Stomach (tissue), 9 donors: ENCODE results near the gene DNAH17. TPM values are rescaled to one million over a fixed set of nuclear protein-coding genes. Genes with fewer than 3 reads are reported as not detected.

Experiments
- DNase-seq, 2 donors: peaks; one replicate each; pipeline versions ENCODE4 v3.0.0 to v3.0.0-alpha.2; 2013 to 2019
- H3K27ac ChIP-seq, 5 donors: fragments of 200-600 bp in 4 of 5; sonication (generic) in 4 of 5; one replicate each; pipeline ENCODE4 v1.5.1; 2013 to 2019; ENCODE audit warnings: mild to moderate bottlenecking in 1 of 5, moderate library complexity in 1 of 5
- H3K27me3 ChIP-seq, 3 donors: fragments of 200-600 bp; sonication (generic); one replicate each; pipeline ENCODE4 v1.5.1; 2017 to 2019; ENCODE audit warnings: mixed run types in 1 of 3
- H3K36me3 ChIP-seq, 4 donors: fragments of 200-600 bp; sonication (generic); 1 replicate in 3 of 4; 2 replicates in 1 of 4; pipeline ENCODE4 v1.5.1; 2016 to 2019
- H3K4me1 ChIP-seq, 4 donors: fragments of 200-600 bp; sonication (generic); one replicate each; pipeline ENCODE4 v1.5.1; 2016 to 2019
- H3K4me3 ChIP-seq, 4 donors: fragments of 200-600 bp; sonication (generic) in 3 of 4; one replicate each; pipeline ENCODE4 v1.5.1; 2016 to 2019; ENCODE audit warnings: mild to moderate bottlenecking in 1 of 4
- H3K9me3 ChIP-seq, 4 donors: fragments of 200-600 bp; sonication (generic); one replicate each; pipeline ENCODE4 v1.5.1; 2016 to 2019
- CTCF ChIP-seq, 7 experiments: fragments of 450-650 bp in 4 of 7; fragments of 200-600 bp in 3 of 7; sonication (generic) in 3 of 7; IDR thresholded peaks; one replicate each; pipeline ENCODE4 v1.5.1; 2016 to 2019; ENCODE audit warnings: antibody characterized with exemption in 7 of 7, control low read depth in 2 of 7, mild to moderate bottlenecking in 1 of 7
- EP300 ChIP-seq: sonication (generic); formaldehyde crosslinking; IDR thresholded peaks from one replicate; pipeline ENCODE4 v1.6.1; 2017; ENCODE audit warnings: antibody characterized with exemption
- POLR2A ChIP-seq, 4 donors: fragments of 450-650 bp; IDR thresholded peaks; one replicate each; pipeline ENCODE4 v1.6.1; 2016; ENCODE audit warnings: antibody characterized with exemption in 4 of 4, control low read depth in 2 of 4, mild to moderate bottlenecking in 1 of 4, moderate library complexity in 1 of 4
- POLR2AphosphoS5 ChIP-seq, 3 donors: sonication (generic); formaldehyde crosslinking; IDR thresholded peaks; one replicate each; pipeline ENCODE4 v1.6.1; 2016; ENCODE audit warnings: antibody characterized with exemption in 3 of 3
- WGBS, 5 donors: extraction: QIAGEN DNeasy Blood & Tissue Kit in 3 of 5; methylation state at CpG; one replicate each; pipeline versions ENCODE4 v1.1.5 to v1.1.7; 2013 to 2018; 5-methylcytosine and 5-hydroxymethylcytosine counted together
- intact Hi-C: fragments of 100-400 bp; cut with DNase I; formaldehyde crosslinking; loops from one replicate; pipeline ENCODE4 v1.15.1; 2023; ENCODE audit warnings: low total_unique reads
- polyA plus RNA-seq, 3 donors: library from polyadenylated mRNA; stranded (reverse); fragments of 200-250 nt; gene quantifications; one replicate each; pipeline ENCODE4 v1.2.3, GENCODE V29; 2013
- total RNA-seq, 5 donors: library from RNA; depleted of rRNA; stranded (reverse); fragments of >200 nt; gene quantifications; one replicate each; pipeline versions ENCODE4 v1.1.0 to v1.2.3, GENCODE V29; 2014 to 2016
- donor health status: healthy with polysubstance abuse.
- donor health status: Bipolar disorder and iron deficiency.
- donor health status: healthy.

The DNAH17 gene
- total and polyA plus RNA-seq, 8 donors, result 0.03 to 2.4 (median 0.45) TPM; not detected in 5

- no peak overlapping the region for H3K27ac ChIP-seq
- TF ChIP-seq POLR2AphosphoS5 (IDR thresholded peaks at IDR 0.05) (no peak), POLR2A (IDR thresholded peaks at IDR 0.05) (no peak), EP300 (no peak), CTCF (IDR thresholded peaks at IDR 0.05) (no peak)
- no peaks in the 10 kb centered on the region for H3K36me3 ChIP-seq
- no peak overlapping the region for H3K4me3 ChIP-seq
- WGBS, 5 donors, result 79 to 87% (median 82%) methylated on average over 19 to 26 of the region's 26 CpGs
- DNase-seq, result no peak
- peaks cover 0 to 9% (median 2%) of the 10 kb centered on the region in 4 donors for H3K4me1 ChIP-seq
- intact Hi-C loops, result no loop called here
- H3K27me3 ChIP-seq, result no peaks in the 10 kb centered on the region
- no peaks in the 10 kb centered on the region for H3K9me3 ChIP-seq
Measured at GRCh38 chr17:78621720-78622490, 44.7 kb upstream of the DNAH17 start.

DNA sequence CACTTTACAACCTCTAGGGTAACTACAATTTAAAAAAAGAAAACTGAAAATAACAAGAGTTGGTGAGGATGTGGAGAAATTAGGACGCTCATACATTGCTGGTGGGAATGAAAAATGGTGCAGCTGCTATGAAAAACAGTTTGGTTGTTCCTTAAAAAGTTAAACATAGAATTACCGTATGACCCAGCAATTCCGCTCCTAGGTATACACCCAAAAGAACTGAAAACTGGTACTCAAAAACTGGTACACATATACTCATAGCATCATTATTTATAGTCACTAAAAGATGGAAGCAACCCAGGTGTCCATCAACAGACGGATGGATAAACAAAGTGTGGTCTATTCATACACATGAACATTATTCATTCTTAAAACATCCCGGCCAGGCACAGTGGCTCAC, 42.9 kb upstream of the DNAH17 start:
- peaks cover 0 to 16% (median 2%) of the 10 kb centered on the region in 4 donors for H3K4me1 ChIP-seq
- H3K4me3 ChIP-seq, result no peak overlapping the region
- DNase-seq, result no peak
- no peak overlapping the region for H3K27ac ChIP-seq
- no peaks in the 10 kb centered on the region for H3K36me3 ChIP-seq
- intact Hi-C loops, result no loop called here
- H3K27me3 ChIP-seq, result no peaks in the 10 kb centered on the region
- no peaks in the 10 kb centered on the region for H3K9me3 ChIP-seq
- no peak for TF ChIP-seq POLR2A (IDR thresholded peaks at IDR 0.05)
- TF ChIP-seq EP300, result no peak
- no peak for TF ChIP-seq CTCF (IDR thresholded peaks at IDR 0.05)
- no peak for TF ChIP-seq POLR2AphosphoS5 (IDR thresholded peaks at IDR 0.05)
- 79 to 85% (median 82%) methylated on average over 5 of the region's 5 CpGs for WGBS, 5 donors

DNA sequence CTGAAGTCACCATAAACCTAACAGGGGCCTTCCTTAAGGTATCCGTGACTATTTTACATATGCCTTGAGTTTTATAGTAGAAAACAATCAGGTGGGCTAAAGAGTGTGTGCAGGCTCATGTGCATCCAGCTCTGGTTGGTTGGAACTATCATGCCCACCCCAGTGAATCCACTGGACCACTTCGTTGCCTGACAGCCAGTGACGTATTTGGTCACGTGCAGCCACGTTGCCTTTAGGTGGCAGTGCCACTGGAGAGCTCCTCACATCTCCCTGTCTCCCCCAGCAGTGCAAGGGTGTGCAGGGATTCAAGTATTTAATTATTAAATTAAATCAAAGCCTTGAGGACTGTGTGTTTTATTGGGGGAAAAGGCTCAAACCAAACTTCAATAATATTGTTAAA, 42.1 kb upstream of the DNAH17 start:
- Histone ChIP-seq H3K4me1 (peaks cover 0 to 16% (median 2%) of the 10 kb centered on the region in 4 donors), H3K9me3 (no peaks in the 10 kb centered on the region), H3K27ac (no peak overlapping the region), H3K27me3 (no peaks in the 10 kb centered on the region), H3K4me3 (no peak overlapping the region), H3K36me3 (no peaks in the 10 kb centered on the region)
- no peak for DNase-seq
- intact Hi-C loops, result no loop called here
- 86 to 95% (median 90%) methylated on average over 5 of the region's 5 CpGs for WGBS, 5 donors
- TF ChIP-seq POLR2AphosphoS5 (IDR thresholded peaks at IDR 0.05) (no peak), CTCF (IDR thresholded peaks at IDR 0.05) (no peak), EP300 (no peak), POLR2A (IDR thresholded peaks at IDR 0.05) (no peak)

DNA sequence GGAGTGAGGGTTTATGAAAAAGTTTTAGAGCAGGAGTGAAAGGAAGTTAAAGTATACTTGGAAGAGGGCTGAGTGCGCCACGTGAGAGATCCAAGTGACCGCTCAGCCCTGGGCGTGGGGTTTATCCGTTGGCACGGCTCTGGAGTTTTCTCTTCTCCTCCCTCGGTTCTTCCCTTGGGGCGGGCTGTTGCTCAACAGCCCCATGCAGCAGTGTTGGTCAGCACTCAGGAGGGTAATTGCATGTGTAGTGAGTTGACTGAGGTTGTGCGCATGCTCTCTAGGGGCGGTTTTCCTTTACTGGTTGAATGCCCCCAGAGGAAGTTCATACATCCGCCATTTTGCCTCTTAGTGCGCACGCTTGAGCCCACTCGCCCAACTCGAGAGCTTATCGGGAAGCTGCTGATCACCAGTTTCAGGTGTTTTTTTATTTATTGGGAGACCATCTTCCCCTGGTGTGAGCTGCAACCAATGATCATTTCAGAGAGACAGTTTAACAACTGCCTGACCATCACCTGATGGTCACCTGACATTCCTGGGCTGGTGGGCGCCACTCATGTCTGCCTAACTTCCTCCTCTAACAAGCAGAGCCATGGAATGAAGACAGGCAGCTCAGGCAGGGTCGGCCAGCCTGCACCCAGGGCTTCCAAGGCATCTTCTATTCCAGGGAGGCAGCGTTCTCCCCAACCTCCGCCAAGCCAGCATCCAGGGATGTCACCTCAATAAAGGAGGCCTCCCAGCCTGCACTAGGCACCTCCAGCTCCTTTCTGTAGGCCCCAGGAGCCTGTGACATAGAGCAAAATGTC, 41.3 kb upstream of the DNAH17 start:
- 81 to 89% (median 88%) methylated on average over 19 to 20 of the region's 20 CpGs for WGBS, 5 donors
- H3K4me3 ChIP-seq, result no peak overlapping the region
- no peaks in the 10 kb centered on the region for H3K9me3 ChIP-seq
- H3K27ac ChIP-seq, result no peak overlapping the region
- DNase-seq, result no peak
- H3K27me3 ChIP-seq, result no peaks in the 10 kb centered on the region
- H3K4me1 ChIP-seq, result peaks cover 0 to 16% (median 2%) of the 10 kb centered on the region in 4 donors
- intact Hi-C loops, result no loop called here
- H3K36me3 ChIP-seq, result no peaks in the 10 kb centered on the region
- TF ChIP-seq POLR2AphosphoS5 (IDR thresholded peaks at IDR 0.05) (no peak), EP300 (no peak), POLR2A (IDR thresholded peaks at IDR 0.05) (no peak), CTCF (IDR thresholded peaks at IDR 0.05) (no peak)
